Mesenchymal stem cell (in vitro differentiated cells and primary cell): ENCODE measurements around the gene PPP1R27.

Experiments
- DNase-seq: peaks from one replicate; pipeline ENCODE4 v3.0.0-alpha.2; 2013
- H2AFZ ChIP-seq: one replicate; pipeline ENCODE4 v1.6.1; 2013; ENCODE audit warnings: low read depth, mild to moderate bottlenecking, control low read depth, inconsistent platforms, low read length, moderate library complexity
- H2AK5ac ChIP-seq: 2 replicates; pipeline ENCODE4 v1.6.1; 2013; ENCODE audit warnings: low read length, moderate library complexity, mild to moderate bottlenecking, inconsistent platforms; ENCODE audit not compliant: severe bottlenecking
- H2BK120ac ChIP-seq: one replicate; pipeline ENCODE4 v1.6.1; 2013; ENCODE audit warnings: low read depth, mild to moderate bottlenecking, inconsistent platforms, low read length, moderate library complexity
- H2BK12ac ChIP-seq, 2 experiments: one replicate each; pipeline ENCODE4 v1.6.1; 2013; ENCODE audit warnings: inconsistent platforms in 2 of 2, low read length in 2 of 2, mild to moderate bottlenecking in 2 of 2, moderate library complexity in 2 of 2, control low read depth in 1 of 2
- H2BK15ac ChIP-seq: one replicate; pipeline ENCODE4 v1.6.1; 2013; ENCODE audit warnings: mild to moderate bottlenecking, low read depth, inconsistent platforms; ENCODE audit not compliant: poor library complexity, severe bottlenecking
- H2BK5ac ChIP-seq: 2 replicates; pipeline ENCODE4 v1.6.1; 2013; ENCODE audit warnings: low read depth, mild to moderate bottlenecking, low read length, control low read depth, inconsistent platforms; ENCODE audit not compliant: poor library complexity, severe bottlenecking
- H3K14ac ChIP-seq, 2 experiments: one replicate each; pipeline ENCODE4 v1.6.1; 2013; ENCODE audit warnings: inconsistent platforms in 2 of 2, low read length in 2 of 2, control low read depth in 1 of 2, mild to moderate bottlenecking in 1 of 2, moderate library complexity in 1 of 2
- H3K18ac ChIP-seq, 2 experiments: one replicate each; pipeline ENCODE4 v1.6.1; 2013; ENCODE audit warnings: inconsistent platforms in 2 of 2, low read length in 2 of 2, control low read depth in 1 of 2, low read depth in 1 of 2, mild to moderate bottlenecking in 1 of 2
- H3K23ac ChIP-seq, 2 experiments: one replicate each; pipeline ENCODE4 v1.6.1; 2013; ENCODE audit warnings: inconsistent platforms in 2 of 2, low read length in 2 of 2, mild to moderate bottlenecking in 2 of 2, moderate library complexity in 2 of 2, control low read depth in 1 of 2
- H3K27ac ChIP-seq: 2 replicates; pipeline ENCODE4 v1.5.1; 2013; ENCODE audit warnings: mild to moderate bottlenecking, moderate library complexity, low read length, control low read depth, inconsistent platforms; ENCODE audit not compliant: poor library complexity, severe bottlenecking
- H3K27me3 ChIP-seq, 2 experiments: 2 replicates each; pipeline versions ENCODE4 v1.6.1 to v1.7.0; 2013; ENCODE audit warnings: low read length in 2 of 2, mild to moderate bottlenecking in 2 of 2, moderate library complexity in 2 of 2, control low read depth in 1 of 2, inconsistent platforms in 1 of 2; ENCODE audit not compliant: control insufficient read depth in 1 of 2, insufficient read depth in 1 of 2
- H3K36me3 ChIP-seq, 2 experiments: 2 replicates each; pipeline versions ENCODE4 v1.6.1 to v1.7.0; 2013; ENCODE audit warnings: low read length in 2 of 2, control low read depth in 1 of 2, inconsistent platforms in 1 of 2, low read depth in 1 of 2, mild to moderate bottlenecking in 1 of 2; ENCODE audit not compliant: insufficient read depth in 2 of 2, control insufficient read depth in 1 of 2
- H3K4ac ChIP-seq, 2 experiments: one replicate each; pipeline ENCODE4 v1.6.1; 2013; ENCODE audit warnings: inconsistent platforms in 2 of 2, low read length in 2 of 2, mild to moderate bottlenecking in 2 of 2, moderate library complexity in 2 of 2, control low read depth in 1 of 2, low read depth in 1 of 2
- H3K4me1 ChIP-seq: 2 replicates; pipeline ENCODE4 v1.6.1; 2013; ENCODE audit warnings: low read depth, low read length, control low read depth; ENCODE audit not compliant: control insufficient read depth, insufficient read depth
- H3K4me2 ChIP-seq: 2 replicates; pipeline ENCODE4 v1.6.1; 2013; ENCODE audit warnings: low read length, mild to moderate bottlenecking, inconsistent platforms; ENCODE audit not compliant: poor library complexity, severe bottlenecking
- H3K4me3 ChIP-seq, 2 experiments: 2 replicates each; pipeline versions ENCODE4 v1.5.1 to v1.7.0; 2013; ENCODE audit warnings: low read length in 2 of 2, mild to moderate bottlenecking in 2 of 2, control low read depth in 1 of 2, low read depth in 1 of 2; ENCODE audit not compliant: insufficient read depth in 1 of 2
- H3K79me1 ChIP-seq: replicated peaks from 2 replicates; pipeline ENCODE4 v1.6.1; 2013; ENCODE audit warnings: mild to moderate bottlenecking, control low read depth, low read length, inconsistent platforms; ENCODE audit not compliant: poor library complexity, severe bottlenecking
- H3K9ac ChIP-seq: 2 replicates; pipeline ENCODE4 v1.7.0; 2013; ENCODE audit warnings: mild to moderate bottlenecking, low read length, moderate library complexity
- H3K9me3 ChIP-seq: 2 replicates; pipeline ENCODE4 v1.7.0; 2013; ENCODE audit warnings: mild to moderate bottlenecking, low read length; ENCODE audit not compliant: control insufficient read depth
- H4K8ac ChIP-seq: one replicate; pipeline ENCODE4 v1.6.1; 2013; ENCODE audit warnings: inconsistent platforms, mild to moderate bottlenecking, low read length, moderate library complexity
- H4K91ac ChIP-seq: one replicate; pipeline ENCODE4 v1.6.1; 2013; ENCODE audit warnings: mild to moderate bottlenecking, low read length, inconsistent platforms
- WGBS: methylation state at CpG from one replicate; pipeline ENCODE4 v1.1.7; 2013; ENCODE audit warnings: mixed read lengths; 5-methylcytosine and 5-hydroxymethylcytosine counted together

Gene PPP1R27

DNA sequence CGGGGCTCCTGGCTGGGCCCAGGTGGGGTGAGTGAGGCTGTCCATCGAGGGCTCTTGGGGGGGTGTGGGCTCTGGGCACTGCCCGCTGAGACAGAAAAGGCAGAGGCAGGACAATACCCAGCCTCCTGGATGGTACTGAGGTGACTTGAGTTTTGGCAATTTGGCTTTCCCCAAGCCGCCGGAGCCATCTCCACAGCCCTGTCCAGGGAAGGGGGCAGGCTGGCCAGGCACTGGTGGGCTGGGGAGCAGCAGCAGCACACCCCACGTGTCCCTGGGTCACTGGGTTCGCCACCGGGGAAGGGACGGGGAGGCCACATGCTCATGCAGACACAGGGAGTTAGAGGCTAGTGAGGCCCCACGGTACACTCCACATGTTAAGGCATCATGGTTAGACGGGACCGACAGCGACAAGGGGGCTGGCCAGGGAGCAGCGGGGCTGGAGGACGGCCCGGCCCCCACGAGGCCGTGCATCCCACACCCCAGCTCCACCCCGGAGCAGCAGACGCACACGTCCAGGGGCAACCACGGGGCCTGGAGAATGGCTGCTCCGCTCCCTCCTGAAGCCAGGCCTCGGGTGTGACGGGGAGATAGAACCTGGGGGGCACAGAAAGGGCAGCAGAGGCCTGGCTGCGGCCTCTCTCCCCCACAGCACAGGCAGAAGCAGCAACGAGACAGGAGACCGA, 33.3 kb upstream of the PPP1R27 start:
- Histone ChIP-seq H3K27me3 (no peaks in the 10 kb centered on the region), H4K91ac (peak overlapping the region; percentile 85), H3K27ac (peak overlapping the region; percentile 62), H3K9me3 (no peaks in the 10 kb centered on the region), H2AK5ac (peak overlapping the region; percentile 83), H3K23ac (no peak overlapping the region), H4K8ac (peak overlapping the region; percentile 86), H3K4me1 (peaks cover 65% of the 10 kb centered on the region), H3K79me1 (peaks cover 18% of the 10 kb centered on the region), H3K4me3 (no peak overlapping the region), H3K4me2 (no peak overlapping the region), H2BK5ac (peak overlapping the region; percentile 85), H3K18ac (peak overlapping the region; percentile 67 to 83), H2BK120ac (no peak overlapping the region), H2AFZ (no peak overlapping the region), H3K36me3 (peaks cover 37 to 65% of the 10 kb centered on the region in 2 experiments), H3K14ac (peak overlapping the region in 1 of 2 experiments; percentile 53), H3K4ac (peak overlapping the region in 1 of 2 experiments; percentile 69), H3K9ac (peak overlapping the region; percentile 12), H2BK12ac (peak overlapping the region in 1 of 2 experiments; percentile 7), H2BK15ac (no peak overlapping the region)
- no peak for DNase-seq
- 62% methylated on average over 28 of the region's 28 CpGs for WGBS

DNA sequence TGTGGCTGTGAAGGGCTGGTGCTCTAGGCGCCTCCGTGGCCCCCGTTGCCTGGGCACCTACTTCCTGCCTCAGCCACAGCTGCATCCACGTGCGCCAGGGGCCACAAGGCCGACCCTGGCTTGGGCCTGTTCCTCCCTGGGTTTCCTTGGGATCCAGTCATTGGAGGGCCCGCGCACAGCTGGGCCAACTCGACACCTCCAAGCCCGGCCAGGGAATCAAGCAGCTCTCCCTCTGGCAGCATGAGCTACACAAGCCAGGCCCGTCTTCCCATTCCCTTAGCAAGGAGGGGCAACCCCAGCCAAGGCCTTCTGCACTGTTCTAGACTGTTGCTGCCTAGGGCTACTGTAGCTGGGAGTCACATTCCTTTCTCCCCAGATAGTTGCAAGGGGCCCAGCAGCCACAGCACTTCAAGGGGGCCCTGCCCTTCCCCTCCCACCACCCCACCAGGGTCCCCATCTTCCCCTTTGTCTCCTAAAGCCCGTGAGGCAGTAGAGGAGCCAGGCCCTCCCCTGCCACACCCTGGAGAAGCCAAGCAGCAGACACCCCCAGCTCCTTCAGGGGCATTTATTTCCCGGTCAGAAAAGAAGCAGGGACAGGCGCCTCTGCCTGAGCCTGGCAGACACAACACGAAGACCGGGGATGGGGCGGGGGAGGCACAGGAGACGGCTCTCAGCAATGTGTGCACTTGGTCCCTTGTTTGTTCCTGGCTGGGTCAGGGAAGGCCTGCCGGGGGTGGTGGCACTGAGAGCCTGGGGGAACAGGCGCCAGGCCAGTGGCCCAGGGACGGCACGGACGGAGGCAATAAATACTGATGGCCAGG, 32.5 kb upstream of the PPP1R27 start:
- Histone ChIP-seq H3K9ac (peak overlapping the region; percentile 12), H2AFZ (no peak overlapping the region), H3K4me2 (peak overlapping the region; percentile 6), H3K4me3 (no peak overlapping the region), H3K23ac (peak overlapping the region in 1 of 2 experiments; percentile 97), H3K79me1 (peaks cover 18% of the 10 kb centered on the region), H2AK5ac (peak overlapping the region; percentile 55), H3K36me3 (peaks cover 41 to 67% of the 10 kb centered on the region in 2 experiments), H3K9me3 (no peaks in the 10 kb centered on the region), H3K4me1 (peaks cover 69% of the 10 kb centered on the region), H3K27me3 (no peaks in the 10 kb centered on the region), H2BK5ac (peak overlapping the region; percentile 85), H2BK12ac (peak overlapping the region in 1 of 2 experiments; percentile 57), H3K4ac (peak overlapping the region; percentile 69 to 85), H3K27ac (peak overlapping the region; percentile 62), H2BK120ac (peak overlapping the region; percentile 62), H3K18ac (peak overlapping the region; percentile 67 to 83), H3K14ac (peak overlapping the region in 1 of 2 experiments; percentile 61), H4K8ac (peak overlapping the region; percentile 94), H2BK15ac (no peak overlapping the region), H4K91ac (peak overlapping the region; percentile 95)
- 62% methylated on average over 23 of the region's 23 CpGs for WGBS
- DNase-seq, result peak; percentile 75

DNA sequence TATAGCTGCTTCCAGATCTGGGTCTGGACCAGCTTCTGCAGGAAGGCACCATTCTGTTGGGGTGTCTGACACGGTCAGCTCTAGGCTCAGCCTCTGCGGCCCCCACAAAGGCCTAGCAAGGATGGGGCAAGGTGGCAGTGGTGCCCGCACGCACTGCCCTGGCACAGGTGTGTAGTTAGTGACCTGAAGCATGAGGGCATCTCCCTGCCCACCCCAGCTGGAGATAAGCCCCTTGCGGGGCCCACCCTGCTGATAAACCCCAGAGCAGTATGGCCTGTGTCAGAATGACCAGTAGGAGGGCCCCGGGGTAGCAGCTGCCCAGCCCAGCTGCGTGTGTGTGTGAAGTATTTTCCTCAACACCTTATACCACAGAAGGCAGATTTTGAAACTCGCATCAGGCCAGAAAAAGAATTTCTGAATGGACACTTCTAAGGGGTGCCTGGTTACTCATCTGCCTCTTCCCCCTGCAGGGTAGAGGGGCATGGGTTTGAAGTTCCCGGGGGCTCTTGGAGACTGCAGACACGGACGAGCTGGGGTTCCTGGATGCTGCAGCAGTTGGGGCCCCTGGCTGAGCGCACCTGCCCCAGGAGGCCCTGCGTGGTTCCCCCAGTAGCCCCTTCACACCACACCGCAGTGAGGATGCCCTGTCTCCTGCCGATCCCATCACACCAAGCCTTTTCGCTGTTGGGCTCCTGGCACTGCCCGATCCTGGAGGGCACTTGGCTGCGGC, 31.8 kb upstream of the PPP1R27 start:
- Histone ChIP-seq H3K9ac (peak overlapping the region; percentile 12), H3K4me2 (no peak overlapping the region), H2BK120ac (no peak overlapping the region), H3K4me1 (peaks cover 65% of the 10 kb centered on the region), H4K8ac (peak overlapping the region; percentile 94), H3K4ac (peak overlapping the region; percentile 69 to 85), H3K4me3 (no peak overlapping the region), H3K27ac (peak overlapping the region; percentile 62), H3K18ac (peak overlapping the region; percentile 67 to 83), H3K14ac (peak overlapping the region in 1 of 2 experiments; percentile 61), H2BK5ac (no peak overlapping the region), H2AK5ac (peak overlapping the region; percentile 55), H3K27me3 (no peaks in the 10 kb centered on the region), H2BK12ac (peak overlapping the region in 1 of 2 experiments; percentile 57), H2AFZ (no peak overlapping the region), H3K36me3 (peaks cover 41 to 67% of the 10 kb centered on the region in 2 experiments), H2BK15ac (no peak overlapping the region), H3K9me3 (no peaks in the 10 kb centered on the region), H3K23ac (peak overlapping the region in 1 of 2 experiments; percentile 97), H4K91ac (peak overlapping the region; percentile 95), H3K79me1 (peaks cover 12% of the 10 kb centered on the region)
- 90% methylated on average over 17 of the region's 18 CpGs for WGBS
- DNase-seq, result peak; percentile 37
